NT2/D1 (cell line): ENCODE results near the gene IDH1.

Experiments
- DNase-seq: peaks from one replicate; pipeline ENCODE4 v3.0.0-alpha.2; 2011; ENCODE audit warnings: low read depth, low spot score
- H3K27me3 ChIP-seq: 2 replicates; pipeline ENCODE4 v1.6.0; 2011; ENCODE audit warnings: mild to moderate bottlenecking; ENCODE audit not compliant: insufficient read length, insufficient read depth
- H3K36me3 ChIP-seq: 2 replicates; pipeline ENCODE4 v1.6.1; 2011; ENCODE audit warnings: mild to moderate bottlenecking, low read length, mixed read lengths; ENCODE audit not compliant: insufficient read depth, insufficient read length
- H3K4me1 ChIP-seq: 2 replicates; pipeline ENCODE4 v1.5.1; 2011; ENCODE audit not compliant: insufficient read depth, insufficient read length
- H3K4me3 ChIP-seq: 2 replicates; pipeline ENCODE4 v1.5.1; 2011; ENCODE audit warnings: low read depth; ENCODE audit not compliant: insufficient read length
- H3K9ac ChIP-seq: 2 replicates; pipeline ENCODE4 v1.6.0; 2011; ENCODE audit warnings: low read depth; ENCODE audit not compliant: insufficient read length
- H3K9me3 ChIP-seq: 2 replicates; pipeline ENCODE4 v1.5.1; 2011; ENCODE audit warnings: mild to moderate bottlenecking, low read length; ENCODE audit not compliant: insufficient read depth
- SUZ12 ChIP-seq: IDR thresholded peaks from 2 replicates; pipeline ENCODE4 v1.6.1; 2011; ENCODE audit not compliant: insufficient read length, insufficient read depth; ENCODE audit errors: extremely low read depth
- YY1 ChIP-seq: IDR thresholded peaks from 2 replicates; pipeline ENCODE4 v1.6.1; 2011; ENCODE audit not compliant: insufficient read length, insufficient read depth
- ZNF274 ChIP-seq: IDR thresholded peaks from 2 replicates; pipeline ENCODE4 v1.6.1; 2011; ENCODE audit warnings: mild to moderate bottlenecking, low read depth, low read length

The IDH1 gene

GRCh38 chr2:208285853-208286252, 31.0 kb upstream of the IDH1 start:
- no peak overlapping the region for H3K4me3 ChIP-seq
- no peaks in the 10 kb centered on the region for H3K4me1 ChIP-seq
- no peak for TF ChIP-seq ZNF274
- no peak for TF ChIP-seq YY1
- no peak for TF ChIP-seq SUZ12
- H3K27me3 ChIP-seq = no peaks in the 10 kb centered on the region
- no peak for DNase-seq
- H3K9me3 ChIP-seq = no peaks in the 10 kb centered on the region
- no peak overlapping the region for H3K9ac ChIP-seq
- peaks cover 70% of the 10 kb centered on the region for H3K36me3 ChIP-seq

- TF ChIP-seq ZNF274 = no peak
- no peak for TF ChIP-seq SUZ12
- no peak for TF ChIP-seq YY1
- Histone ChIP-seq H3K36me3 (peaks cover 71% of the 10 kb centered on the region), H3K4me1 (no peaks in the 10 kb centered on the region), H3K27me3 (no peaks in the 10 kb centered on the region), H3K4me3 (no peak overlapping the region), H3K9me3 (peaks cover 3% of the 10 kb centered on the region; the same call in 1 of the 2 replicates), H3K9ac (no peak overlapping the region)
- no peak for DNase-seq
Observed at GRCh38 chr2:208280933-208281332, 26.1 kb upstream of the IDH1 start.

- Histone ChIP-seq H3K9ac (no peak overlapping the region), H3K36me3 (peaks cover 70% of the 10 kb centered on the region), H3K4me1 (no peaks in the 10 kb centered on the region), H3K9me3 (peaks cover 3% of the 10 kb centered on the region; the same call in 1 of the 2 replicates), H3K4me3 (no peak overlapping the region), H3K27me3 (no peaks in the 10 kb centered on the region)
- DNase-seq = no peak
- TF ChIP-seq YY1 = no peak
- no peak for TF ChIP-seq ZNF274
- no peak for TF ChIP-seq SUZ12
Observed at GRCh38 chr2:208280234-208280633, 25.4 kb upstream of the IDH1 start.

GRCh38 chr2:208279236-208279635, 24.4 kb upstream of the IDH1 start:
- Histone ChIP-seq H3K36me3 (peaks cover 78% of the 10 kb centered on the region), H3K4me1 (no peaks in the 10 kb centered on the region), H3K4me3 (no peak overlapping the region), H3K9ac (no peak overlapping the region), H3K9me3 (peaks cover 3% of the 10 kb centered on the region; the same call in 1 of the 2 replicates), H3K27me3 (no peaks in the 10 kb centered on the region)
- no peak for DNase-seq
- TF ChIP-seq SUZ12 = no peak
- TF ChIP-seq YY1 = no peak
- TF ChIP-seq ZNF274 = no peak

GRCh38 chr2:208278549-208278948, 23.7 kb upstream of the IDH1 start:
- Histone ChIP-seq H3K9me3 (peaks cover 3% of the 10 kb centered on the region; the same call in 1 of the 2 replicates), H3K4me1 (no peaks in the 10 kb centered on the region), H3K9ac (no peak overlapping the region), H3K27me3 (no peaks in the 10 kb centered on the region), H3K36me3 (peaks cover 83% of the 10 kb centered on the region), H3K4me3 (no peak overlapping the region)
- TF ChIP-seq YY1 = no peak
- TF ChIP-seq SUZ12 = no peak
- TF ChIP-seq ZNF274 = no peak
- DNase-seq = no peak

- H3K9me3 ChIP-seq = peaks cover 3% of the 10 kb centered on the region; the same call in 1 of the 2 replicates
- no peaks in the 10 kb centered on the region for H3K27me3 ChIP-seq
- DNase-seq = no peak
- H3K9ac ChIP-seq = no peak overlapping the region
- no peaks in the 10 kb centered on the region for H3K4me1 ChIP-seq
- TF ChIP-seq SUZ12 (no peak), ZNF274 (no peak), YY1 (no peak)
- H3K4me3 ChIP-seq = no peak overlapping the region
- peaks cover 76% of the 10 kb centered on the region for H3K36me3 ChIP-seq
Observed at GRCh38 chr2:208274748-208275147, 19.9 kb upstream of the IDH1 start.

GRCh38 chr2:208269091-208269490, 14.2 kb upstream of the IDH1 start:
- Histone ChIP-seq H3K36me3 (peaks cover 38% of the 10 kb centered on the region), H3K27me3 (no peaks in the 10 kb centered on the region), H3K4me1 (no peaks in the 10 kb centered on the region), H3K9ac (no peak overlapping the region), H3K4me3 (no peak overlapping the region), H3K9me3 (no peaks in the 10 kb centered on the region)
- DNase-seq = no peak
- TF ChIP-seq YY1 = no peak
- no peak for TF ChIP-seq SUZ12
- TF ChIP-seq ZNF274 = no peak
